HG03342 (cell line): ENCODE data around the gene PLXDC2.

Experiments
- ATAC-seq: cut with Tn5 transposase; IDR thresholded peaks from one replicate; pipeline ENCODE4 v1.9.1; 2021; ENCODE audit warnings: mild to moderate bottlenecking, moderate library complexity; ENCODE audit not compliant: unreplicated experiment

The PLXDC2 gene

GRCh38 chr10:20094226-20094976 is 278.2 kb downstream of the PLXDC2 start:
- ATAC-seq = no peak

GRCh38 chr10:20100171-20100570 is 283.9 kb downstream of the PLXDC2 start:
- no peak for ATAC-seq

DNA sequence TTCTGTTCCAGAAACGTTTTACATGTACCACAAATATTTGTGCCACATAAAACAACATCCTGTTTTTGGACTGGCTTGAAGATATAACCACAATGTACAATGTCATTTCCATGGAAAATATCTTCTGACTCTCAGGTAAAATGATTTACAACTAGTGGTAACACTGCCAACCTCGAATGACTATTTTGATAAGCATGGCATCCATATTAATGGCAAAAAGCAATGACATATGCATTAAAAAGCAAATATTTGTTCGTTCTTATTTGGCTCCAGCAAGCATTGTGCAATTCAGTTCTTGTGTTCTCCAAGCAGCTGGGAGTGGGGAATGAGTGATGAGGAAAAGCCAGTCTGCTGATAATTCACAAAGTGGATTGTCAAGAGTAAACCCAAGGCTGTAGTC is 289.0 kb downstream of the PLXDC2 start:
- no peak for ATAC-seq

DNA sequence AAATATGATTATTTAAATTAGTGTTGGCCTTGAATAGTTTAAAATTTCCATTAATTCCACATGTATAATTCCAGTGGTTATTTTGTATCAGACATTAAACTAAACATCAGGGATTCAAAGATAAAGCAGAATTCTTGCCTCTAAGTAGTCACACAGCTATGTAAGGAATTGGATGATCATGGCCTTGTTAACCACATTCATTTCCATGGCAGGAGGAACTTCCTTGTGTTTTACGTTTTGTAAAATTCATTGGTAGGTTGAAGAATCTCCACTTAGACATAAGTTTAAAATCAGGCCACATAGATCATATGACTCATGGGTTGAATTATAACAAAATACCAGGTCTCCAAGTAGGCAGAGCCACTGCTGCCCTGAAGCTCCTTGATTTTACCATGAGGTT is 289.7 kb downstream of the PLXDC2 start:
- no peak for ATAC-seq

- ATAC-seq = no peak
Measured at GRCh38 chr10:20108021-20108420, 291.8 kb downstream of the PLXDC2 start.

DNA sequence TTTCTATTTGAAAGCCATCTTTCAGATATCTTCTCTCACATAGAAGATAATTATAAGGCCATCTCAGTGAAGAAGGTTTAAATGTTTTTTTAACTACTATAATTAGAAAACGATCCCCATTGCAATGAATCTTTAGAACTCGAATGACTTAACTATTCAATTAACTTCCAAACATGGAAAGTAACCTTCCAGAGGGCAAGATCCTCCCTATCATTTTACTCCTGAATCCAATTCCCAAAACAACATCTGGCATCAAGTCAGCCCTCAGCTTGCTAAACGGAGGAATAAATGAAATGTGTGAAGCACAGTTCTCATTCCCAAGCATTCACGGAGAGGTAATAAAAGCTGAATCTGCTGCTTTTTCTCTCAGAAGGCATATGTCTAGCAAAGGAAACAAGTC is 293.4 kb downstream of the PLXDC2 start:
- ATAC-seq = no peak

- no peak for ATAC-seq
Measured at GRCh38 chr10:20110125-20111100, 294.2 kb downstream of the PLXDC2 start.

- ATAC-seq = no peak
Measured at GRCh38 chr10:20114179-20114578, 297.9 kb downstream of the PLXDC2 start.

- no peak for ATAC-seq
Measured at GRCh38 chr10:20115894-20116293, 299.7 kb downstream of the PLXDC2 start.

DNA sequence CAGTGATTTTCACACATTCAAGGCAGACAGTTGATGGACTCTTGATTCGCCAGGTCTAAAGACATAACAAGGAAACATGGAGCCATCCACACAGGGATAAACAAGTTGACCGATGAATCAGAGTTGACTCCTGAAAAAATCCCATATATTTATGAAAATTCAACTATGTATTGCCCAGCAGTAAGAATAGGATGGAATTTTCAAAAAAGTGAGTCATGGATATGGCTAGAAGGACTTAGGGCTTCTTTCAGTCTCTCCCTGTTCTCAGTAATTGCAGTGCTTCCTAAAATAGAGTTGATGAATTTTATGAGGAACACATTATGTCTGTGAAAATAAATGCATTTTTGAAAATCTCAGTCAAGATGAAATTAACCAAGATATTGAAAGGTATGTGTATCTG is 301.2 kb downstream of the PLXDC2 start:
- no peak for ATAC-seq

DNA sequence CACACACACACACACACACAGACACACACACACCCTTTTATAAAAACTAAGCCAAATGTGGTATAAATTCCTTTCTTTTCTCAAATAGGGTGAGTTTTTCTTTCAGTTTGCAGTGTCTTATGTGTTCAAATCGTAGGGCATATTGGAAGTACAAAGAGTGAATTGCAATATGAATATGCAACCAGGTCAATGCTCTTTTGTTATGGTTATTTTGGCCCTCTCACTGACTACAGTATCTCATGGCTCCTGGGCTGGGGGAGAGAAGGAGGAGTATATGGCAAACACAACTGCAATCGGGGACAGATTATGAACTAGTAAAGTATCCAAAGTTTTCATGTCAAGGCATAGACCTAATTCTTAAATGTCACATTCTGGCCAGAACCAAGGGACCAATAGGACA is 301.9 kb downstream of the PLXDC2 start:
- ATAC-seq = no peak

- ATAC-seq = no peak
Measured at GRCh38 chr10:20128811-20129210, 312.6 kb downstream of the PLXDC2 start.

GRCh38 chr10:20132816-20133215 is 316.6 kb downstream of the PLXDC2 start:
- ATAC-seq = no peak

DNA sequence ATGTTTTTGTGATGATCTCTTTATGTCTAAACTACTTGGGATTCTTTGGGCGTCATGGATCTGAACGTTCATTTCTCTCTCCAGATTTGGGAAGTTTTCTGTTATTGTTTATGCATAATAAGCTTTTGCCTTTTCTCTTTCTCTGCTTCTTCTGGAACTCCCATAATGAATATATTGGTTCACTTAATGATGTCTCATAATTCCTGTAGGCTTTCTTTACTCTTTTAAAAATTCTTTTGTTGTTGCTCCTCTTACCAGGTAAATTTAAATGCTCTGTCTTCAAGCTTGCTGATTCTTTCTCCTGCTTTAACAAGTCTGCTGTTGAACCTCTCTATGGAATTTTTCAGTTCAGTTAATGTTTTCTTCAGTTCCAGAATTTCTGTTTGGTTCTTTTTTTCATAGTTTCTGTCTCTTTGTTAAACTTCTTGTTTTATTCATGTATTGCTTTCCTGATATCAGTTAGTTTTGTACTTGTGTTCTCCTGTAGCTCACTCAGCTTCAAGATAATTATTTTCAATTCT is 317.5 kb downstream of the PLXDC2 start:
- no peak for ATAC-seq

GRCh38 chr10:20142311-20142710 is 326.1 kb downstream of the PLXDC2 start:
- ATAC-seq = no peak

GRCh38 chr10:20144268-20144667 is 328.0 kb downstream of the PLXDC2 start:
- no peak for ATAC-seq

DNA sequence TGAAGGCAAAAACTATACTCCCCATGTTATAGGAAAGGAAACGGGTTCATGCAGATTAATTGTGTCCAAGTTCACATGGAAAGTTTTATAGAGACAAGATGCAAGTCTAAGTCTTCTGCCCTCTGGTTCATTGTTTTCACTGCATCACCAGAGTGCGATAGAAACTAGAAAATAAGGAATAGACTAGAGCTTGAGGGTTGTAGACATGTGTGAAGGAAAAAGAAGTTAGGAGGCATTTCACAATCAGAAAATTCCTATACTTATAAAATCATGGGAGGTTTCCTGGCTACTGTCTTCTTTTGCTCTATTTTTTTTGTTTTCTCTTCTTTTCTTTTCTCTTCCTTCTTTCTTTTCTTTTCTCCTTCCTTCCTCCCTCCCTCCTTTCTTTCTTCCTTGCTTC is 329.8 kb downstream of the PLXDC2 start:
- ATAC-seq = no peak

DNA sequence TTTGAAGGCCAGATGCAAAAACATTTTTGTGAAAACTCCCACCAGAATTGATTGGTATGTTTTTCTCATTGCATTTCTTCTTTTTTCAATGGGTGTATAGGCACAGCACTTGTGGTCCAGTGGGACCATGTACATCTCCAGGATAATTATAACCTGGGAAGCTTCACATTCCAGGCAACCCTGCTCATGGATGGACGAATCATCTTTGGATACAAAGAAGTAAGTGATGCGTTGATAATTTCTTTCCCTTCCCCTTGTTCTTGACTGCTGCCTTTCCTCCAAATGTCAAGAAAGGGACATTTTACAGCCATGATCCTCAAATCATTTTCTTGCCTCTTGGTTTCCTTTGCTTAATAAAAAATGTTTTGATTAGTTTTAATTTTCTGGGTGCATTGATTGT is 331.5 kb downstream of the PLXDC2 start:
- no peak for ATAC-seq

GRCh38 chr10:20156511-20156910 is 340.3 kb downstream of the PLXDC2 start:
- ATAC-seq = no peak

DNA sequence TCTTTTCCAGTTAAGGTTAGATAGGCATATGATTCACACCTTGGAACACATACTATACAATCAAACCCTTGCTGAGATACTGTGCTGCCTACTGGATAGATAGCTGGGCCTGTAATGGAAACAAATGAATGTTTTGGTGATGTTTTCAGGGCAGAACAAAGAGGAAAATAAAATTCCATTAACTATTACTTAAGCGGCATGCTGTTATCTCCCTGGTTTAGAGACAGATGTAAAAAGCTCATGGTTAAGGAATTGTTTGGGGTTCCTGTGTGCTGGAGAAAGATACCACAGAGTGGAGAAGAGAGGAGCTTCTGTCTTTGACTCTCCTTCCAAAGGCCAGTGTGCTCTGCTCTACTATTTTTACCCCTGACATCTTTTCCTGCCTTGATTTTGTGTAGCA is 341.1 kb downstream of the PLXDC2 start:
- ATAC-seq = no peak

DNA sequence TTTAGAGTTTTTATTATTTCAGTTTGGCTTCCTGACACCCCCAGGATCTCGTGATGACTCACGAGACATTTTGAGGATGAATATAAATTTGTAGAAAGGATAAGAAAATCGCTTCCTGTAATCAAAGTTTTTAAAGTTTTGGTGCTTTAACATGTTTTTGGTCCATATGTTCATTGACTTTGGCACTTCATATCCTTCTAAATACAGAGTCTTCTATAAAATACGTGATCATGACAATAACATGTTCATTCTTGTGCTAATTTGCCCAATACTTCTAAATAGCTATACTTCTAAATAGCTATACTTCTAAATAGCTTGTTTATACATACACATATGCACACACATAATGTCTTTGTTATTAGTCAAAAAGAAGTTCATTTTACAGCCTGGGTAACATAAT is 341.9 kb downstream of the PLXDC2 start:
- ATAC-seq = no peak

- no peak for ATAC-seq
Measured at GRCh38 chr10:20162123-20162522, 345.9 kb downstream of the PLXDC2 start.
